ENCODE data around the gene CREB1. TPM values are rescaled to one million over a fixed set of nuclear protein-coding genes. Genes with fewer than 3 reads are reported as not detected.

The CREB1 gene
- total RNA-seq, 1 donor from 2014 or later, result 60.2 TPM

- peaks cover 41% of the 10 kb centered on the region for H3K4me1 ChIP-seq
- intact Hi-C loops (cut with DNase I), result no loop called here
- ATAC-seq (no peak), DNase-seq (no peak)
- H3K27ac ChIP-seq, result peak overlapping the region; percentile 45
- no peaks in the 10 kb centered on the region for H3K9me3 ChIP-seq
- H3K4me3 ChIP-seq, result no peak overlapping the region
- no peaks in the 10 kb centered on the region for H3K27me3 ChIP-seq
- no peak for TF ChIP-seq CTCF (IDR thresholded peaks at IDR 0.05)
- no peaks in the 10 kb centered on the region for H3K36me3 ChIP-seq
These were observed 3.8 kb downstream of the CREB1 start for GRCh38 chr2:207533461-207534008.

- no peaks in the 10 kb centered on the region for H3K27me3 ChIP-seq
- H3K9me3 ChIP-seq, result no peaks in the 10 kb centered on the region
- no peak for TF ChIP-seq CTCF (IDR thresholded peaks at IDR 0.05)
- ATAC-seq (no peak), DNase-seq (no peak)
- no peaks in the 10 kb centered on the region for H3K36me3 ChIP-seq
- H3K4me3 ChIP-seq, result peak overlapping the region; percentile 1
- peaks cover 41% of the 10 kb centered on the region for H3K4me1 ChIP-seq
- intact Hi-C loops (cut with DNase I), result no loop called here
- H3K27ac ChIP-seq, result peak overlapping the region; percentile 45
These were observed 4.7 kb downstream of the CREB1 start for GRCh38 chr2:207534417-207534816.

- Histone ChIP-seq H3K4me1 (peaks cover 8% of the 10 kb centered on the region), H3K36me3 (no peaks in the 10 kb centered on the region), H3K27me3 (no peaks in the 10 kb centered on the region), H3K4me3 (no peak overlapping the region), H3K27ac (no peak overlapping the region), H3K9me3 (no peaks in the 10 kb centered on the region)
- DNase-seq (no peak), ATAC-seq (no peak)
- intact Hi-C loops (cut with DNase I), result no loop called here
- no peak for TF ChIP-seq CTCF (IDR thresholded peaks at IDR 0.05)
These were observed 9.7 kb downstream of the CREB1 start for GRCh38 chr2:207539470-207539869.

- H3K9me3 ChIP-seq, result no peaks in the 10 kb centered on the region
- no peaks in the 10 kb centered on the region for H3K4me1 ChIP-seq
- H3K27me3 ChIP-seq, result no peaks in the 10 kb centered on the region
- intact Hi-C loops (cut with DNase I), result no loop called here
- no peak for ATAC-seq
- no peak for DNase-seq
- no peak for TF ChIP-seq CTCF (IDR thresholded peaks at IDR 0.05)
- no peaks in the 10 kb centered on the region for H3K36me3 ChIP-seq
- H3K4me3 ChIP-seq, result no peak overlapping the region
- H3K27ac ChIP-seq, result no peak overlapping the region
These were observed 10.7 kb downstream of the CREB1 start for GRCh38 chr2:207540431-207540830.

GRCh38 chr2:207541933-207542332 lies 12.2 kb downstream of the CREB1 start:
- Histone ChIP-seq H3K4me1 (peaks cover 6% of the 10 kb centered on the region), H3K27me3 (no peaks in the 10 kb centered on the region), H3K9me3 (no peaks in the 10 kb centered on the region), H3K4me3 (no peak overlapping the region), H3K36me3 (no peaks in the 10 kb centered on the region), H3K27ac (no peak overlapping the region)
- no peak for TF ChIP-seq CTCF (IDR thresholded peaks at IDR 0.05)
- DNase-seq (no peak), ATAC-seq (no peak)
- intact Hi-C loops (cut with DNase I), result no loop called here

- Histone ChIP-seq H3K4me3 (no peak overlapping the region), H3K4me1 (peaks cover 8% of the 10 kb centered on the region), H3K27me3 (no peaks in the 10 kb centered on the region), H3K9me3 (no peaks in the 10 kb centered on the region), H3K27ac (no peak overlapping the region), H3K36me3 (no peaks in the 10 kb centered on the region)
- TF ChIP-seq CTCF (IDR thresholded peaks at IDR 0.05), result no peak
- intact Hi-C loops (cut with DNase I), result no loop called here
- no peak for ATAC-seq
- no peak for DNase-seq
These were observed 13.5 kb downstream of the CREB1 start for GRCh38 chr2:207543272-207543671.
